ENCODE measurements around the gene TFPI2. TPM values are rescaled to one million over a fixed set of nuclear protein-coding genes. Genes with fewer than 3 reads are reported as not detected.

TFPI2 gene
- total RNA-seq, 1 donor from 2014 or later: not detected

GRCh38 chr7:93910076-93910994 is 19.8 kb upstream of the TFPI2 start:
- Histone ChIP-seq H3K36me3 (no peaks in the 10 kb centered on the region), H3K4me3 (no peak overlapping the region), H3K27me3 (no peaks in the 10 kb centered on the region), H3K27ac (peak overlapping the region in 1 of 2 donors; percentile 11), H3K4me1 (peaks cover 0 to 3% of the 10 kb centered on the region in 2 donors), H3K9me3 (no peaks in the 10 kb centered on the region)
- intact Hi-C loops (cut with DNase I): no loop called here
- DNase-seq (ENCODE audit: low spot score in 2 of 2): peak in 1 of 2 donors; percentile 65
- TF ChIP-seq CTCF (IDR thresholded peaks at IDR 0.05): no peak

GRCh38 chr7:93906267-93906666 is 15.7 kb upstream of the TFPI2 start, which contains the start of gene GNGT1:
Gene GNGT1, plus strand, starts transcription at chr7:93906567. Its CDS starts 180 bp downstream, at chr7:93906747.
- DNase-seq (ENCODE audit: low spot score in 2 of 2): no peak
- TF ChIP-seq CTCF (IDR thresholded peaks at IDR 0.05): no peak
- no peak within 1 kb of the TSS for H3K4me3 ChIP-seq
- peaks cover 0 to 3% of the 10 kb centered on the region in 2 donors for H3K4me1 ChIP-seq
- no peaks in the 10 kb centered on the region for H3K9me3 ChIP-seq
- no peaks in the 10 kb centered on the region for H3K27me3 ChIP-seq
- H3K36me3 ChIP-seq: no peaks in the 10 kb centered on the region
- intact Hi-C loops (cut with DNase I): no loop called here
- H3K27ac ChIP-seq: no peak within 1 kb of the TSS

DNA sequence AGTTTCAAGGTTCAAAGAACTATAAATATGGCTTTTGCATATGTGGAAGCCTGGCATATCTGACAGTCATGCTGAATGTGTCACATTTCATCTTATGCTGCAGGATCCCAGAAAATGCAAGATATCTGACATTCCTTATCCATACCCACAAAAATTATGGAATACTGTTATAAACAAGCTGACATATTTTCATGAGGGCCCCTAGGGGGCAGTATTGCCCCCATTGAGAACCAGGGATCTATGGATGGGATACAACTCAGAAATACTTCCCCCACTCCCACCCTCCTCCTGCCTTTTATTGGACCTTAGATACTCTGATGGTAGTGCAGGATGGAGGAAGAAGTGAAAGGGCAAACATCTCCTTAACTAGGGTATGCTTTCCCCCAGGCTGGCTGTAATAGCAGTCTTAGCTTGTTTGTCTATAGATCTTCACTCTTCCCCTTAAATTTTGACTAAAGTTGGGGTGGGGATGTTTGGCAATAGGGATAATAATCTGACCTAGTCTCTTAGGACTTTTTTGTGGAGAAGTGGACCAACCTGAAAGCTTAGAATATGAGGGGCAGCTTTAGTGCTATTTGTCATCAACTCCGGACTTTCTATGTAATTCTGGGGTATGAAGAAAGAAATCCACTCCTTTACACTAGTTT is 12.3 kb upstream of the TFPI2 start:
- Histone ChIP-seq H3K27ac (no peak overlapping the region), H3K9me3 (no peaks in the 10 kb centered on the region), H3K4me3 (no peak overlapping the region), H3K27me3 (no peaks in the 10 kb centered on the region), H3K4me1 (no peaks in the 10 kb centered on the region), H3K36me3 (no peaks in the 10 kb centered on the region)
- intact Hi-C loops (cut with DNase I): loop anchor here (5.0 kb wide), 1 partner anchor 184 kb away; no protein-coding TSS in a partner anchor
- peak; percentile 13 to 67 (median 42) for TF ChIP-seq CTCF (IDR thresholded peaks at IDR 0.05)
- no peak for DNase-seq (ENCODE audit: low spot score in 2 of 2)

- DNase-seq (ENCODE audit: low spot score in 2 of 2): no peak
- Histone ChIP-seq H3K27me3 (no peaks in the 10 kb centered on the region), H3K27ac (no peak overlapping the region), H3K9me3 (no peaks in the 10 kb centered on the region), H3K4me3 (no peak overlapping the region), H3K4me1 (no peaks in the 10 kb centered on the region), H3K36me3 (no peaks in the 10 kb centered on the region)
- TF ChIP-seq CTCF (IDR thresholded peaks at IDR 0.05): no peak
- intact Hi-C loops (cut with DNase I): no loop called here
Measured at GRCh38 chr7:93897680-93898079, 7.1 kb upstream of the TFPI2 start.

GRCh38 chr7:93895859-93896600 is 5.5 kb upstream of the TFPI2 start:
- no peak overlapping the region for H3K27ac ChIP-seq
- H3K9me3 ChIP-seq: no peaks in the 10 kb centered on the region
- intact Hi-C loops (cut with DNase I): no loop called here
- no peak for DNase-seq (ENCODE audit: low spot score in 2 of 2)
- no peaks in the 10 kb centered on the region for H3K4me1 ChIP-seq
- no peaks in the 10 kb centered on the region for H3K27me3 ChIP-seq
- no peaks in the 10 kb centered on the region for H3K36me3 ChIP-seq
- no peak for TF ChIP-seq CTCF (IDR thresholded peaks at IDR 0.05)
- H3K4me3 ChIP-seq: no peak overlapping the region

Data from ascending aorta (tissue), 2 donors.